GM10266 (cell line): ENCODE results near the gene NSUN5.
"Not testable (repeated sequence)": the region's sequence is repeated elsewhere in the genome, so short reads cannot be mapped to it uniquely, and the experiment has no call there.

ENCODE experiments used
- DNase-seq: peaks from one replicate; pipeline ENCODE4 v3.0.0; 2012; ENCODE audit errors: extremely low spot score
- TF ChIP-seq, protein P1 (sequence below): IDR thresholded peaks from 2 replicates; pipeline ENCODE4 v1.5.1; 2012; ENCODE audit warnings: mild to moderate bottlenecking, low read depth; ENCODE audit not compliant: control insufficient read depth, insufficient read depth; ENCODE audit errors: missing control alignments

Gene NSUN5

DNA sequence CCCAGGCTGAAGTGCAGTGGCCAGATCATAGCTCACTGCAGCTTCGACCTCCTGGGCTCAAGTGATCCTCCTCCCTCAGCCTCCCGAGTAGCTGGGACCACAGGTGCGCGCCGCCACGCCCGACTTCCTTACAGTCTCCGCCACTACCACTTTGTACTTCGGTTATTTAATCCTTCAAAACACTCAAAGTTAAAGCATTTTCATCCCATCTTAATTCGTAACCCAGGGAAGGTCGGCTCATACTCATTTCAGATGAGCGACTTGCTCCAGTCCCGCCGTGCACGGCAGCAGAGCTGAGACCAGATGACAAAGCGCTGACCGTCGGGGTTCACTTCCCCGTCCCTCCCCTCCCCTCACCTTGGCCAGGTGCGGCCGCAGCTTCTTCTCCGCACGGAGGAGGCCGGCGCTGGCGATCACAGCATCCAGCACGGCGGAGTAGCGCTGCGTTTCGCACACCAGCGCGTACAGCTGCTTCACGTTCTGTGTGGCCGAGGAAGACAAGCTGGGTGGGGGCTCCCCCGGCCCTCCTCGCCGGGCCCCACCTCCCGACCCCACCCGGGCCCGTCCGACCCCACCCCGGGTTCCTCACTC, 457 bp downstream of the NSUN5 start:
- TF ChIP-seq, protein P1, sequence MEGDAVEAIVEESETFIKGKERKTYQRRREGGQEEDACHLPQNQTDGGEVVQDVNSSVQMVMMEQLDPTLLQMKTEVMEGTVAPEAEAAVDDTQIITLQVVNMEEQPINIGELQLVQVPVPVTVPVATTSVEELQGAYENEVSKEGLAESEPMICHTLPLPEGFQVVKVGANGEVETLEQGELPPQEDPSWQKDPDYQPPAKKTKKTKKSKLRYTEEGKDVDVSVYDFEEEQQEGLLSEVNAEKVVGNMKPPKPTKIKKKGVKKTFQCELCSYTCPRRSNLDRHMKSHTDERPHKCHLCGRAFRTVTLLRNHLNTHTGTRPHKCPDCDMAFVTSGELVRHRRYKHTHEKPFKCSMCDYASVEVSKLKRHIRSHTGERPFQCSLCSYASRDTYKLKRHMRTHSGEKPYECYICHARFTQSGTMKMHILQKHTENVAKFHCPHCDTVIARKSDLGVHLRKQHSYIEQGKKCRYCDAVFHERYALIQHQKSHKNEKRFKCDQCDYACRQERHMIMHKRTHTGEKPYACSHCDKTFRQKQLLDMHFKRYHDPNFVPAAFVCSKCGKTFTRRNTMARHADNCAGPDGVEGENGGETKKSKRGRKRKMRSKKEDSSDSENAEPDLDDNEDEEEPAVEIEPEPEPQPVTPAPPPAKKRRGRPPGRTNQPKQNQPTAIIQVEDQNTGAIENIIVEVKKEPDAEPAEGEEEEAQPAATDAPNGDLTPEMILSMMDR, result no peak
- DNase-seq, result no peak

DNA sequence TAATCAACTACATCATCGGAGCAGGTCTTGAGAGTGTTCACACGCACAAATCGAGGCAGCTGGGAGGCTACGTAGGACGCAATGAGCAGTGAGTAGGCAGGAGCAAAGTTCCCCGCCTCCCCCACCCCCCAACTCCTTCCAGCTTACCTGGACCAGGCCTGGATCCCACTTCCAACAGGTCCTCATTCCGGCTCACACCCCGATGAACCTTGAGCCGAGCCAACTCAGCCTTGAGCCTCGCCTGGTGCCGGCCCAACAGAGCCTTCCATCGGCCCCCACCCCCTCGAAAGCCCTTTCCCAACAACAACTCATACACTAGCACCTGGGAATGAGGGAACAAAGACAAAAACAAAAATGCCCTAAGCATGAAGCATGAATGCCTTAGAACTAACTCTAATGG, 1.2 kb downstream of the NSUN5 start:
- no peak for DNase-seq
- TF ChIP-seq, protein P1, result no peak

DNA sequence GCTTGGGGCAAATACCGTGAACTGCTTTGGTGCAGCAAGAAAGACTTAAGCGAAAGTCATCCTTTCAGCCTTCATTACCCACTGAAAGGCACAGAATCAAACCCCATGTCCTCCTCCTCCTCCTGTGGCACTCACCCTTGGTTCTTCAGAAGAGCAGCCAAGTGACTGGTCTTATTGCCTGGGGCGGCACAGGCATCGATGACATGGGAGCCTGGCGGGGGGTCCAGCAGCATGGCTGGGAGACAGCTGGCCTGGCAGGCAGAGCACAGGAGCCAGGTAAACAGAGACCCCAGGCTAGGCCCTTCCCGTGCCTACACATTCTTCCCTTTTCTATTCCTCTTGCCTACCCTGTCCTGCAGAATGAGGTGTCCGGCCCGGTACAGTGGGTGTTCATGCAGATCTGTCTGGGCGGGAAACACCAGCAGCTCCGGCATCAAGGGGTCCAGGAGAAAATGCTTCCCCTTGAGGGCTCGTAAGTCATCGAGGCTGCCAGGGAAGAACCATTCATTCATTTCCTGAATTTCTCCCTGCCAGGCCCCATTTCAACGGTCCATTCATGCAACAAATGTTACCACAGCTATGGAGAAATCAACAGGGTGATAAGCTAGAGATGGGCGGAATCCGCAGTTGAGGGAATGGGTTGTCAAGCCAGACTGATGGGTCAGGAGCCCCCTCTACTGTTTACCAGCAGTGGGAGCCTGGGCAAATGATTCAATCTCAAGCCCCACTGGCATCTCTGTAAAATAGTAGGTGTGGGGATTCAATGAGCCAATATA, 3.8 kb downstream of the NSUN5 start:
- DNase-seq, result not testable (repeated sequence)

DNA sequence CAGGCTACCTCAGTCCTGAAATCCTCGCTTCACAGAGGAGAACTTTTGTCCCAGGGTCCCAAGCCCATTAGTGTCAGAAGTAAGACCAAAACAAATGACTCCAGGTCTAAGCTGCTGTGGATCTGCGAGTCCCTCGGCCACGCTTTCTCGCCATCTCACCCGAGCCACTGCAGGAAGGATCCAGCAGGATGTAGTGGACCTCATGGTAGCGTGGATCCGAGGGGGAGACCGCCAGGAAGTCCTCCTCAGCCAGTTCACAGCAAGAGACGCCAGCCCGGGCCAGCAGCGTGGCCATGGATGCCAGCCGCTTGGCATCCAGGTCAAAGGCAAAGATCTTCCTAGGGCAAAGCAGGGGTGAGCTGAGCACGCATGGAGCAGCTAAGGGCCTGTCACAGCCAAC, 4.6 kb downstream of the NSUN5 start:
- no peak for DNase-seq
- TF ChIP-seq, protein P1, result no peak

DNA sequence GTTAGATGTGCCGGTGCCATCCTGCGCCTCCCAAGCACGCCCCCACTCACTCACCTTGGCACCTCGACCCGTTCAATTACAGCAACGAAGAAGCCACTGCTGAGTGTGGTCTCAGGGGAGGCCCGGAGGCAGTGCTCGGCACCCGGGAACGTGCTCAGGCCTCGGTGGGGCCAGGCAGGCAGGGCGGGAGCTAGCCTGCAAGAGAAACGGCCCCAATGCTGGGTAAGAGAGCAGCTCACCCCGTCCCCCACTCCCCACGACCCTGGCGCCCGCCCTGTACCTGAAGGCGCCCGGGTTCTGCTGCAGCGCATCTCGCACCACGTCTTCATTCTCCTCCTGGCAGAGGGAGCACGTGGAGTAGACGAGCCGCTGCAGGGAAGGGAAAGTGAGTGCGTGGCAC, 5.1 kb downstream of the NSUN5 start:
- DNase-seq, result no peak
- TF ChIP-seq, protein P1, result no peak

DNA sequence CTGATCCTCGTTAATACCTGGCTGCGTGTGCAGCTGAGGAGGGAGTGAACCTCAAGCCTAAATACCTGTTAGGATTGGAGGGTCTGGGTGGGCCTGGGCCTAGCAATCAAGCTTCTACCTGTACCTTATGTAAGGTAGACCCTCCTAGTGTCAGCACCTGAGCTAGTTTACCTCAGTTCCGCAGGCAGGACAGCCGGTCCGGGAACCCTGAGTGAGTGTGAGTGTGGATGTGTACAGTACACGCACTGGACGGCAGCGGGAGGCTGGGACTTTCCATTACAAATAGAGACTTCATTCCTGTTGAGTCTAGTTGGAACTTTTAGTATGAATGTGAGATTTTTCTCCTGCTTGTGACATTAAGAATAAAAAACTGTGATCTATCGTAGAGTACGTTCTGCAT, 5.8 kb downstream of the NSUN5 start:
- not testable (repeated sequence) for DNase-seq

DNA sequence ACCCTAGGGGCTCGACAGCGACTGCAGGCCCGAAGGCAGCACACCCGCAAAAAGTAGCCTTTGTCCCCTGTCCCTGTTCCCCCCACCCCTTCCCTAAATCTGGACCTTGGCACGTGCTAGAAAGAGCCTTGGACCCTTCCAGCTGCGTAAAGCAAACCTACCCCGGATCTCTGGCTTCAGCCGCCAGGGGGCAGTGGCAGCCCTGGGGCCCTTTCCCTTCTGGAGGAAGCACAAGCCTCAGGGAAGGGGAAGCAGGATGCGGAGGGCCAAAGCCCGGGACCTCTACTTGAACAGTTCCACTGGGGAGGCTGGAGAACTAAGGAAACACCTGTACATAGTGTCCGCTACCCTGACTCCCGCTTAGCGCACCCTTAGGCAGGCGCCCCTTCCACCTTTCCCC, 7.5 kb downstream of the NSUN5 start:
- DNase-seq, result not testable (repeated sequence)

DNA sequence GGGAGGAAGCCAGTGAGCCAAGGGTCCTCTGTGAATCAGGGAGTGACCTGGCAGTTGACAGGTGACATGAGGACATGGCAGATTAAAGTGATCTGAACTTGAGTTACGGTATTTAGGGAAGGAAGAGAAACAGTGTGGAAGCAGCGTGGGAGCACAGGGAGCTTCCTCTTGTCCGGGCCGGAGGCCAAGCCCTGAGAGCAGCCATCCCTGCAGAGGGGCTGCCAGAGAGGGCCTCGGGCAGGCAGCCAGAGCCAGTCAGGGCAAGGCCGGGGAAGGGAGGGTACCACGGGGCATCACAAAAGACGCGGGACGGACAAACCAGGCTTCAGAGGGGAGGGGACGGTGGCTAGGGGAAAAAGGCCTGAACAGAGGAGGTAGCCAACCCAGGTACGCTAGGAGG, 8.8 kb downstream of the NSUN5 start:
- not testable (repeated sequence) for DNase-seq

DNA sequence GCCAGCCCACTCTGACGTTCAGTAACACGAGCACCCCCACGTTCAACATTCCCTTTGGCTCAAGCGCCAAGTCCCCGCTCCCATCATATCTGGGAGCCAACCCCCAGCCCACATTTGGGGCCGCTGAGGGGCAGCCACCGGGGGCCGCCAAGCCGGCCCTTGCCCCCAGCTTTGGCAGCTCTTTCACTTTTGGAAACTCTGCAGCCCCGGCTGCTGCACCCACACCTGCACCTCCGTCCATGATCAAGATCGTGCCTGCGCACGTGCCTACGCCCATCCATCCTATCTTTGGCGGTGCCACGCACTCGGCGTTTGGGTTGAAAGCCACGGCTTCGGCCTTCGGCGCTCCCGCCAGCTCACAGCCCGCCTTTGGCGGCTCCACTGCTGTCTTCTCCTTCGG, 10.9 kb downstream of the NSUN5 start:
- not testable (repeated sequence) for DNase-seq

DNA sequence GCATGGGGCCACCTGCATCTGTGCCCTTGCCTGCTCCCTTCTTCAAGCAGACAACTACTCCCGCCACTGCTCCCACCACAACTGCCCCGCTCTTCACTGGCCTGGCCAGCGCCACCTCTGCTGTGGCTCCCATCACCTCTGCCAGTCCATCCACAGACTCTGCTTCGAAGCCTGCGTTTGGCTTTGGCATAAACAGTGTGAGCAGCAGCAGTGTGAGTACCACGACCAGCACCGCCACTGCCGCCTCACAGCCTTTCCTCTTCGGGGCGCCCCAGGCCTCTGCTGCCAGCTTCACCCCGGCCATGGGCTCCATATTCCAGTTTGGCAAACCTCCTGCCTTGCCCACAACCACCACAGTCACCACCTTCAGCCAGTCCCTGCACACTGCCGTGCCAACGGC, 11.4 kb downstream of the NSUN5 start:
- DNase-seq, result not testable (repeated sequence)

DNA sequence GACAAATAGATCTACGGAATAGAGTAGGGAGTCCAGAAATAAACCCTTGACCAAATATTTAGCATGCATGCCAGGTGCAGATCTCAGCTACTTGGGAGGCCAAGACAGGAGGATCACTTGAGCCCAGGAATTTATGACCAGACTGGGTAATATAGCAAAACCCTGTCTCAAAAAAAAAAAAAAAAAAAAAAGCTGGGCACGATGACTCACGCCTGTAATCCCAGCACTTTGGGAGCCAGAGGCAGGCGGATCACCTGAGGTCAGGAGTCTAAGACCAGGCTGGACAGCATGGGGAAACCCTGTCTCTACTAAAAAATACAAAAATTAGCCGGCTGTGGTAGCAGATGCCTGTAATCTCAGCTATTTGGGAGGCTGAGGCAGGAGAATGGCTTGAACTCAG, 31.4 kb downstream of the NSUN5 start:
- DNase-seq, result not testable (repeated sequence)

DNA sequence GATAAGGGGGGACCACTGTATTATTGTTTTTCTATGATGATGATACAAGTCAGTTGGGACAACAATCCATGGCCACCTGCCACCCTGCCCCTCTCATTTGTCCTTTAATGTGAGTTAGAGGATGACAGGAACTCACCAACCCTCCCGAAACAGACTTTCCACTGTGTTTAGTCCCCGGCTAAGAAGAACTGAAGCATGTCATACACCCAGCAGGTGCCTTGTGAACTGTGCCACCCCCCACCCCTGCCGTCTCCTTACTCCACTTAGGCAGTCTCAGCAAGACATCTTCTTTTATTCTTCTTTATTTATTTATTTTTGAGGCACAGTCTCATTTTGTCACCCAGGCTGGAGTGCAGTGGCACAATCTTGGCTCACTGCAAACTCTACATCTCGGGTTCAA, 40.8 kb downstream of the NSUN5 start:
- not testable (repeated sequence) for DNase-seq

DNA sequence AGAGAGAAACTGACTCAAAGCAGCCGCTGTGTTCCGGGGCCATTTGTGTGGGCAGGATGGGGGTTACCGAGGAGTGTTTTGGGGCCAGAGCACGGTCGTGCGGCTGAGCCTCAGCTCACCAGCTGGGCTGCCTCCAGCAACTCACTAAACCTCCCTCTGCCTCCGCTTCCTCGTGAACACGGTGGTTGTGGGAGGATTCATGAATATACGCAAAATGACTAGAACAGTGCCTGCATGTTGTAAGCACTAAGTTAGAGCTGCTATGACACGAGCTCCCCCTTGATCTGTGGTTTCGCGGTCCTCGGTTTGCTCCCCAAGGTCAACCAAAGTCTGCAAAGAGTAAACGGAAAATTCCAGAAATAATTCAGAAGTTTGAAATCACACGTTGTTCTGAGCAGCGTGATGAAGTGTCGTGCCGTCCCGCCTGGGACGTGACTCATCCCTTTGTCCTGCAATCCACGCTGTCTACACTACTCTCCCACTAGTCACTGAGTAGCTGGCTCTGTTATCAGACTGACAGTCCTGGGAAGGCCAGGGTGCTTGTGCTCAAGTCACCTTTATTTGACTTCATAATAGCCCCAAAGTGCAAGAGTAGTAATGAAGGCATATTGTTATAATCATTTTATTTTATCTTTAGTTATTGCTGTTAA, 41.8 kb downstream of the NSUN5 start:
- DNase-seq, result not testable (repeated sequence)

DNA sequence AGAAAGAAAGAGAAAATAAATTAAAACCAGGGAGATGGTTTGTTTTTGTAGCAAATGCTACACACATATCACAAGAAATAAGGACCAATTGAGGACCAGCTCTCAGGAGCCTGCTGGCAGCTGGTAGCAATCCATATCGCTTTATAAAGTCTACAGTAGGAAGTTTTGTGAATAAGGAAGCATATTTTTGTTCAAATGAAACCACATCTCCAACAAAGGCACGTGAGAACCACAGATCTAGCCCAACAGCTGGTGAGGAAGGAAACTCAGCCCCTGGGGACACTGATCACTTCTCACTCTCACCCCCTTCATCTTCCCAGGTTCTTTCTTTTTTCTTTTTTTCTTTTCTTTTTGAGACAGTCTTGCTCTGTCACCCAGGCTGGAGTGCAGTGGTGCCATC, 46.2 kb downstream of the NSUN5 start:
- not testable (repeated sequence) for DNase-seq
